ENCODE data around the gene POGK. TPM values are rescaled to one million over a fixed set of nuclear protein-coding genes. Genes with fewer than 3 reads are reported as not detected.

The POGK gene
- total RNA-seq, 2 experiments from 2014 or later: 16.1 to 17.6 TPM

DNA sequence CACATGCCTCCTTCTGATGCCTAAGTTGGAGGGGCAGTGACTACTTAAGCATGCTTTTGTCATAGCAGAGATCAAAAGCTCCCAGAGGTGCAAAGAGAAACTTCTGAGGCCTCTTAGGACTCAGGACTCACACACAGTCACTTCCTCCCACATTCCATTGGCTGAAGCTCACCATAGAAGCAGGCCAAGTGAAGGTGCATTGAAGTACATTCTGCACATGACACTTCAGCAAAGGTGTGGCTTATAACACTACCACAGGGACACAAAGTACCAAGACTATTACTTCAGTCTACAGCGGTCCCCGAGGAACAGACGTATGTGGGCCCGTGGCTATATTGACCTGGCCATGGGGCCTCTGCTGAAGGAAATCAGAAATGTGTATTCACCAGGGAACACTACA, 2.5 kb upstream of the POGK start:
- ChIA-PET POLR2A (no interaction called here), CTCF (no interaction called here)
- Mint-ChIP-seq H3K4me3 (peak overlapping the region; percentile 91), H3K27me3 (no peaks in the 10 kb centered on the region), H3K4me1 (ENCODE audit: low read depth) (peaks cover 33% of the 10 kb centered on the region), H3K9me3 (no peaks in the 10 kb centered on the region), H3K36me3 (ENCODE audit: low read depth) (peaks cover 14% of the 10 kb centered on the region), H3K27ac (no peak overlapping the region)
- Histone ChIP-seq H3K36me3 (ENCODE audit: insufficient read depth, low read length) (peaks cover 11% of the 10 kb centered on the region), H3K4me3 (ENCODE audit: low read length) (no peak overlapping the region), H3K27me3 (ENCODE audit: control insufficient read depth in 1 of 2, insufficient read depth in 2 of 2, low read length in 2 of 2) (peaks cover 4 to 5% of the 10 kb centered on the region in 2 experiments), H3K4me1 (ENCODE audit: insufficient read depth, low read length) (peaks cover 26% of the 10 kb centered on the region), H3K9me3 (ENCODE audit: control insufficient read depth in 1 of 2, insufficient read depth in 1 of 2, low read length in 2 of 2) (no peaks in the 10 kb centered on the region), H3K27ac (ENCODE audit: low read depth in 1 of 2, low read length in 2 of 2) (no peak overlapping the region)
- no peak for ATAC-seq (ENCODE audit: poor library complexity)
- no peak for TF ChIP-seq CTCF (IDR thresholded peaks at IDR 0.05)
- no peak for DNase-seq
- intact Hi-C loops (cut with DNase I, micrococcal nuclease): loop anchor here (5.0 to 10.0 kb wide), 4 partner anchors 41 to 1072 kb away; partner anchors contain the start of genes TADA1 (in 1 of the 2) and TMCO1 (in 1 of the 2)

DNA sequence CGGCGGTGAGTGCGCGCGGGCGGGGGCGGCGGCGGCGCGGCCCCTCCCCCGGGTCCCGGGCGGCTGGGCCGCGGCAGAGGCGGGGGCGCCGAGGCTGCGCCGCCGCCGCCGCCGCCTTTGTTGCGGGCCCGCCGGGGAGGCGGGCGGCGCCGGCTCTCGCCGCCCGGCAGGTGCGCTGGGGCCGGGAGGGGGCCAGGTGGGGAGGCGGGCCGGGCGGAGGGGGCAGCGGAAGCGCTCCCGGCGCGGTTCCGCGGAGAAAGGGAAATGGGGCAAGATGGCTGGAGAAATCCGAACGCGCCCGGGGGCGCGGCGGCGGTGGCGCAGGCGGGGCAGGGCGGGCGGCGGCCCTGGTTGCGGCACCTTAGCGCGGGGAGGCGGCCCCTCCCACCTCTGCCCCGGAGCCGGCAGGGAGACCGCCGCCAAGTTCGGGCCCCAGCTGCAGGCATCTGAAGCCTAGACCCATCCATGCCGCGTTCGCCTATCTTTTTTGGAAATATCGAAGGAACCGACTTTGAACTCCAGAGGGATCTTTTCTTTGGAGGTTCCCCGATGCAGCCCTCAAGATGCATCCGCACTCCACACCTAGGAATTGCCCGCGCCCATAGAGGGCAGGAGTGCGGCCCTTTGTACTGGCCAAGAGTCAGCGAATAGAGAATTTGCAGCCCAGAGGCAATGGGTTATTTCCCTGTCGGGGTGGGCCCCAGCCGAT, 479 bp downstream of the POGK start:
- Histone ChIP-seq H3K27ac (ENCODE audit: low read depth in 1 of 2, low read length in 2 of 2) (peak overlapping the region; percentile 19 to 56), H3K36me3 (ENCODE audit: insufficient read depth, low read length) (peaks cover 38% of the 10 kb centered on the region), H3K4me3 (ENCODE audit: low read length) (peak overlapping the region; percentile 67), H3K4me1 (ENCODE audit: insufficient read depth, low read length) (peaks cover 49% of the 10 kb centered on the region), H3K27me3 (ENCODE audit: control insufficient read depth in 1 of 2, insufficient read depth in 2 of 2, low read length in 2 of 2) (no peaks in the 10 kb centered on the region), H3K9me3 (ENCODE audit: control insufficient read depth in 1 of 2, insufficient read depth in 1 of 2, low read length in 2 of 2) (no peaks in the 10 kb centered on the region)
- Mint-ChIP-seq H3K9me3 (no peaks in the 10 kb centered on the region), H3K27ac (peak overlapping the region; percentile 85), H3K4me1 (ENCODE audit: low read depth) (peaks cover 60% of the 10 kb centered on the region), H3K27me3 (no peaks in the 10 kb centered on the region), H3K36me3 (ENCODE audit: low read depth) (peaks cover 45% of the 10 kb centered on the region), H3K4me3 (peak overlapping the region; percentile 90)
- TF ChIP-seq CTCF (IDR thresholded peaks at IDR 0.05): no peak
- CTCF ChIA-PET: interaction anchor here (1.2 to 2.2 kb wide), 3 partner anchors 36 to 219 kb away, joined by 3 to 9 read pairs (median 8); partner anchors contain the start of gene TADA1
- peak; percentile 51 for ATAC-seq (ENCODE audit: poor library complexity)
- peak; percentile 20 to 83 (median 50) for DNase-seq
- POLR2A ChIA-PET: interaction anchor here (0.6 to 3.5 kb wide), 10 partner anchors 8 to 1209 kb away, joined by 3 to 60 read pairs (median 4); partner anchors contain the start of genes MGST3, POU2F1 and TADA1
- intact Hi-C loops (cut with DNase I, micrococcal nuclease): loop anchor here (1.0 to 10.0 kb wide), 6 partner anchors 33 to 1075 kb away; partner anchors contain the start of genes TADA1 (in 2 of the 2) and TMCO1 (in 1 of the 2)

DNA sequence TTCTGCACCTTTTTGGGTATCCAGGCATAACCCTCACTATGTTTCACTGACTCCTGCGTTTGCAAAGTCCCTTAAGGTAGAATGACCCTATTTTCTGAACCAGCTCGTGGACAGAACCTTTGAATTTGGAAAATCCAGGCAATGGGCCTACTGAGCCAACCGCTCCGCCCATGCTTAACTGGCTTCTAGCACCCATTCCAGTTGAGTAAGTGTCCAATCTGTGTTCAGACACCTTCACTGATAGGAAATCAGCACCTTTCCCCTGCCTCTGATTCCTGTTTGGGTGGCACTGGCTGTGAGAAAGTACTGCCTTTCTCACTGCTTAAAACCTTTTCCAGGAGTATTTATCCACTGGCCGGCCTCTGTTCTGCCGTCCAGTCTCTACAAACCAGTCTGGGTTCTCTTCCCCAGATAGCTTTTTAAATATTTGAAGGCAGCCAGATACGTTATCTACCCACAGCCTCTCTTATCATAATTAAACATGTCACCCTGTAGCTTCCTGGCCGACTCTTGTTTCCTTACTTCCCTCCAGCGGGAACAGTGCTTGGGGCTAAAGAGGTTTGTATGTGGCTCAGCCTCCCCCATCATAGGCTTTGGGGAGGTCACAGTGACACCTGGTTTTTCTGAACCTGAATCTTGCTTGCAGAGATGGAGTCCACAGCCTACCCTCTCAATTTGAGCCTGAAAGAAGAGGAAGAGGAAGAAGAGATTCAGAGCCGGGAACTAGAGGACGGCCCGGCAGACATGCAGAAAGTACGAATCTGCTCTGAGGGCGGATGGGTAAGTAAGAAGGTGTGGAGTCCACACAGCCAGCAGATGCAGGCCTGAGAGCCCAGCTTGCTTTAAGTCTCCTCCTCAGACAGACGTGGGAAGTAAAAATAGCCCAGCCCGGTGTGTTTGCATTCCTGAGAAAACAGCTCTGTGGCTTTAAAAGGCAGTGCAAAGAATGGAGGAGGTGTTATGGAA, 1.3 kb downstream of the POGK start:
- intact Hi-C loops (cut with DNase I, micrococcal nuclease): loop anchor here in 1 of 2 experiments (2.0 kb wide), 1 partner anchor 32 kb away; no protein-coding TSS in a partner anchor
- DNase-seq: peak in 1 of 14 experiments; percentile 9
- Histone ChIP-seq H3K4me3 (ENCODE audit: low read length) (peak overlapping the region; percentile 67), H3K27ac (ENCODE audit: low read depth in 1 of 2, low read length in 2 of 2) (peak overlapping the region; percentile 19 to 56), H3K27me3 (ENCODE audit: control insufficient read depth in 1 of 2, insufficient read depth in 2 of 2, low read length in 2 of 2) (no peaks in the 10 kb centered on the region), H3K9me3 (ENCODE audit: control insufficient read depth in 1 of 2, insufficient read depth in 1 of 2, low read length in 2 of 2) (no peaks in the 10 kb centered on the region), H3K36me3 (ENCODE audit: insufficient read depth, low read length) (peaks cover 47% of the 10 kb centered on the region), H3K4me1 (ENCODE audit: insufficient read depth, low read length) (peaks cover 55% of the 10 kb centered on the region)
- no peak for ATAC-seq (ENCODE audit: poor library complexity)
- Mint-ChIP-seq H3K4me1 (ENCODE audit: low read depth) (peaks cover 68% of the 10 kb centered on the region), H3K36me3 (ENCODE audit: low read depth) (peaks cover 53% of the 10 kb centered on the region), H3K27ac (peak overlapping the region; percentile 85), H3K9me3 (no peaks in the 10 kb centered on the region), H3K4me3 (peak overlapping the region; percentile 90), H3K27me3 (no peaks in the 10 kb centered on the region)
- TF ChIP-seq CTCF (IDR thresholded peaks at IDR 0.05): no peak
- ChIA-PET POLR2A (interaction anchor here (1.8 to 3.5 kb wide), 2 partner anchors 35 to 380 kb away, joined by 8 to 60 read pairs; partner anchors contain the start of genes POU2F1 and TADA1), CTCF (no interaction called here)

All from CD4-positive, alpha-beta T cell (primary cell).